ENCODE measurements around the gene CHCHD3. TPM values are rescaled to one million over a fixed set of nuclear protein-coding genes. Genes with fewer than 3 reads are reported as not detected.

The CHCHD3 gene
- total RNA-seq, 2 experiments from 2014 or later = 83.5 to 83.8 TPM

DNA sequence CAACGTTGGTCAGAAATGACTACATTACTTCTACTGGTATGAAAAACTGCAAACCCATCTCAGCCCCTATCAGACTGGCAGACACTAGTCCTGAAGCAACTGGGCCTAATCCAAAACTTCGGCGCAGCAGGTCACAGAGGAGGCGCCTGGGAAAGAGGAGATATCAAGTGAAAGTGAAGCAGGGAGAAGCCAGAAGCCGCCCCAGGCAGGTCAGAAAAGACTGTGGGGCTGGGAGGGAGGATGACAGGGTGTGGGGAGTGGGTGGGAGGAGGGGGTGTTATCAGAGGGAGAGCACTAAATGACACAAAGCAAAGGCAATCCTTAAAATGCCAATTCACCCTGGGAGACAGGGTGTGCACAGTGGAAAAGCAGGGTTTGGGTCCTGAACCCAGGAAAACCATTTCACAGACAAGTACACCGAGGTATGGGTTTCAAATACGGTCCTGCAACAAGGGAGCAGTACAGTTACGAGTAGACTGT, 731 bp downstream of the CHCHD3 start:
- POLR2A ChIA-PET = interaction anchor here (0.9 to 1.0 kb wide), 2 partner anchors 11 to 22 kb away, joined by 3 to 4 read pairs; no protein-coding TSS in a partner anchor
- Histone ChIP-seq H3K27ac (ENCODE audit: low read depth, low read length, poor library complexity, severe bottlenecking) (peak overlapping the region; percentile 43), H3K9me2 (ENCODE audit: insufficient read depth, low read length) (no peaks in the 10 kb centered on the region), H3K79me2 (ENCODE audit: insufficient read depth, low read depth, low read length) (peaks cover 57% of the 10 kb centered on the region), H3K4me3 (ENCODE audit: low read depth, low read length, poor library complexity, severe bottlenecking) (peak overlapping the region; percentile 91), H2AFZ (ENCODE audit: low read length) (peak overlapping the region; percentile 66; the same call in 1 of the 2 replicates), H4K20me1 (ENCODE audit: insufficient read depth, low read length) (peaks cover 28% of the 10 kb centered on the region), H3K36me3 (ENCODE audit: insufficient read depth, low read length) (peaks cover 37% of the 10 kb centered on the region), H3K4me2 (ENCODE audit: low read length) (peak overlapping the region; percentile 94), H3K4me1 (ENCODE audit: insufficient read depth, low read length, poor library complexity, severe bottlenecking) (peaks cover 18% of the 10 kb centered on the region), H3K9me3 (ENCODE audit: low read length) (no peaks in the 10 kb centered on the region)
- TF ChIP-seq, protein P1, sequence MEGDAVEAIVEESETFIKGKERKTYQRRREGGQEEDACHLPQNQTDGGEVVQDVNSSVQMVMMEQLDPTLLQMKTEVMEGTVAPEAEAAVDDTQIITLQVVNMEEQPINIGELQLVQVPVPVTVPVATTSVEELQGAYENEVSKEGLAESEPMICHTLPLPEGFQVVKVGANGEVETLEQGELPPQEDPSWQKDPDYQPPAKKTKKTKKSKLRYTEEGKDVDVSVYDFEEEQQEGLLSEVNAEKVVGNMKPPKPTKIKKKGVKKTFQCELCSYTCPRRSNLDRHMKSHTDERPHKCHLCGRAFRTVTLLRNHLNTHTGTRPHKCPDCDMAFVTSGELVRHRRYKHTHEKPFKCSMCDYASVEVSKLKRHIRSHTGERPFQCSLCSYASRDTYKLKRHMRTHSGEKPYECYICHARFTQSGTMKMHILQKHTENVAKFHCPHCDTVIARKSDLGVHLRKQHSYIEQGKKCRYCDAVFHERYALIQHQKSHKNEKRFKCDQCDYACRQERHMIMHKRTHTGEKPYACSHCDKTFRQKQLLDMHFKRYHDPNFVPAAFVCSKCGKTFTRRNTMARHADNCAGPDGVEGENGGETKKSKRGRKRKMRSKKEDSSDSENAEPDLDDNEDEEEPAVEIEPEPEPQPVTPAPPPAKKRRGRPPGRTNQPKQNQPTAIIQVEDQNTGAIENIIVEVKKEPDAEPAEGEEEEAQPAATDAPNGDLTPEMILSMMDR (conservative IDR thresholded peaks at IDR 0.05; ENCODE audit: low read length) = no peak
- no peak for TF ChIP-seq EZH2phosphoT487 (IDR thresholded peaks at IDR 0.05; ENCODE audit: borderline replicate concordance, low read depth, low read length)
- intact Hi-C loops (cut with micrococcal nuclease; ENCODE audit: unreplicated experiment) = loop anchor here (5.0 kb wide), 1 partner anchor 171 kb away; the partner anchor contains the start of gene EXOC4
- CTCF ChIA-PET (ENCODE audit: unreplicated experiment) = interaction anchor here (1.0 kb wide), 1 partner anchor 42 kb away, joined by 3 read pairs; no protein-coding TSS in a partner anchor
- peak; percentile 7 for DNase-seq (ENCODE audit: low spot score)
- BruUV-seq (replicated peaks) = no TSS peak

DNA sequence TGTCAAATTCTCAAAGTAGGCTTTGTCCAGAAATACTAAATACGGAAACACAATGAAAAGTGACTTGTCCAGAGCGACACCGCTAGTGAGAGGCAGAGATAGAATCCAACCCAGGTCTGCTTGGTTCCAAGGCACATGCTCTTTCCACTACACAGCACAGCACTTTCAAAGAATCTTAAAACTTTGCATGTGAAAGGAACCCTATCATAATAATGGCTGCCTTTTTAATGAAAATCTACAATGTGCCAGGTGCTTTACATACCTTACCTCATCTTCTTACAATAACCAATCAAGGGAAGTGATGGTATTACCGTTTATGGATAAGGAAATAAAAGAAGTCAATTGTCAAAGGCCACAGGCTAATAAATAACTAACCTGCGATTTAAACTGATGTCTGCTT, 2.6 kb downstream of the CHCHD3 start:
- Histone ChIP-seq H4K20me1 (ENCODE audit: insufficient read depth, low read length) (peaks cover 34% of the 10 kb centered on the region), H3K79me2 (ENCODE audit: insufficient read depth, low read depth, low read length) (peaks cover 73% of the 10 kb centered on the region), H3K9me2 (ENCODE audit: insufficient read depth, low read length) (no peaks in the 10 kb centered on the region), H3K4me2 (ENCODE audit: low read length) (peak overlapping the region; percentile 94; the same call in 1 of the 2 replicates), H2AFZ (ENCODE audit: low read length) (no peak overlapping the region), H3K4me1 (ENCODE audit: insufficient read depth, low read length, poor library complexity, severe bottlenecking) (peaks cover 18% of the 10 kb centered on the region), H3K27ac (ENCODE audit: low read depth, low read length, poor library complexity, severe bottlenecking) (no peak overlapping the region), H3K36me3 (ENCODE audit: insufficient read depth, low read length) (peaks cover 48% of the 10 kb centered on the region), H3K9me3 (ENCODE audit: low read length) (no peaks in the 10 kb centered on the region), H3K4me3 (ENCODE audit: low read depth, low read length, poor library complexity, severe bottlenecking) (no peak overlapping the region)
- intact Hi-C loops (cut with micrococcal nuclease; ENCODE audit: unreplicated experiment) = no loop called here
- POLR2A ChIA-PET = interaction anchor here (0.7 to 1.0 kb wide), 3 partner anchors 8 to 478 kb away, joined by 3 to 4 read pairs (median 3); no protein-coding TSS in a partner anchor
- CTCF ChIA-PET (ENCODE audit: unreplicated experiment) = no interaction called here
- DNase-seq (ENCODE audit: low spot score) = no peak
- BruUV-seq (replicated peaks) = no TSS peak
- TF ChIP-seq, protein P1 (conservative IDR thresholded peaks at IDR 0.05; ENCODE audit: low read length) = no peak
- TF ChIP-seq EZH2phosphoT487 (IDR thresholded peaks at IDR 0.05; ENCODE audit: borderline replicate concordance, low read depth, low read length) = no peak

DNA sequence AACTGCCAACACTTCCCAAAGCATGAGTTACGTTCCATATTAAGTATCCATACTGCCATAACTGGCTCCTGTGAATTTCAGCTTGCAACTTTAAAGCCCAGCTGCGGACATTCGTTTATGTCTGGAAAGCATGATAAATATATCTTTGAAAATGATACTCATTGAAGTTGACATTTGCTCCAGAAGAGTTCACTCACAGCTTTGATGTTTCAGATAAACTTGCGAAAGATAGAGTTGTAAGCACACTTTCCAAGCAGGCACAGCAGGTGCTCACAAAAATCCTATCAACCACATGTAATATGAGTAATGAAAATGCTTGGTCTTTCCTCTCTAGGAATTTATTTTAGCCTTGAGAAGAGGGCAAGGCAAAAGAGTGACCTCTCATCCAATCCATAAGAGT, 4.5 kb downstream of the CHCHD3 start:
- no TSS peak for BruUV-seq (replicated peaks)
- peaks cover 89% of the 10 kb centered on the region for H3K79me2 ChIP-seq (ENCODE audit: insufficient read depth, low read depth, low read length)
- DNase-seq (ENCODE audit: low spot score) = no peak
- H3K36me3 ChIP-seq (ENCODE audit: insufficient read depth, low read length) = peaks cover 57% of the 10 kb centered on the region
- H3K4me1 ChIP-seq (ENCODE audit: insufficient read depth, low read length, poor library complexity, severe bottlenecking) = peaks cover 17% of the 10 kb centered on the region
- POLR2A ChIA-PET = interaction anchor here (0.5 to 0.7 kb wide), 4 partner anchors 8 to 1750 kb away, joined by 3 read pairs; no protein-coding TSS in a partner anchor
- no peaks in the 10 kb centered on the region for H3K9me2 ChIP-seq (ENCODE audit: insufficient read depth, low read length)
- intact Hi-C loops (cut with micrococcal nuclease; ENCODE audit: unreplicated experiment) = no loop called here
- no peak overlapping the region for H3K4me2 ChIP-seq (ENCODE audit: low read length)
- H3K4me3 ChIP-seq (ENCODE audit: low read depth, low read length, poor library complexity, severe bottlenecking) = no peak overlapping the region
- H3K27ac ChIP-seq (ENCODE audit: low read depth, low read length, poor library complexity, severe bottlenecking) = no peak overlapping the region
- H4K20me1 ChIP-seq (ENCODE audit: insufficient read depth, low read length) = peaks cover 34% of the 10 kb centered on the region
- no peaks in the 10 kb centered on the region for H3K9me3 ChIP-seq (ENCODE audit: low read length)
- no peak overlapping the region for H2AFZ ChIP-seq (ENCODE audit: low read length)
- CTCF ChIA-PET (ENCODE audit: unreplicated experiment) = no interaction called here
- TF ChIP-seq EZH2phosphoT487 (IDR thresholded peaks at IDR 0.05; ENCODE audit: borderline replicate concordance, low read depth, low read length) = no peak
- TF ChIP-seq, protein P1 (conservative IDR thresholded peaks at IDR 0.05; ENCODE audit: low read length) = no peak
